ENCODE measurements around the gene ELL2.
"Not testable (repeated sequence)": the region's sequence is repeated elsewhere in the genome, so short reads cannot be mapped to it uniquely, and the experiment has no call there.

Gene ELL2

GRCh38 chr5:95853490-95853889, 108.2 kb downstream of the ELL2 start:
- Mint-ChIP-seq H3K4me3 (no peak overlapping the region), H3K27me3 (no peaks in the 10 kb centered on the region), H3K9me3 (no peaks in the 10 kb centered on the region), H3K36me3 (ENCODE audit: insufficient read depth) (no peaks in the 10 kb centered on the region), H3K4me1 (ENCODE audit: low read depth in 2 of 2) (no peaks in the 10 kb centered on the region), H3K27ac (no peak overlapping the region)
- no peak for DNase-seq
- ATAC-seq (replicated peaks), result no peak

- H3K27ac Mint-ChIP-seq, result no peak overlapping the region
- H3K9me3 Mint-ChIP-seq, result no peaks in the 10 kb centered on the region
- no peak for ATAC-seq (replicated peaks)
- DNase-seq, result no peak
- H3K4me3 Mint-ChIP-seq, result no peak overlapping the region
- H3K36me3 Mint-ChIP-seq (ENCODE audit: insufficient read depth), result no peaks in the 10 kb centered on the region
- H3K27me3 Mint-ChIP-seq, result no peaks in the 10 kb centered on the region
- H3K4me1 Mint-ChIP-seq (ENCODE audit: low read depth in 2 of 2), result no peaks in the 10 kb centered on the region
Observed at GRCh38 chr5:95852567-95852966, 109.1 kb downstream of the ELL2 start.

GRCh38 chr5:95851141-95851540, 110.5 kb downstream of the ELL2 start:
- H3K4me1 Mint-ChIP-seq (ENCODE audit: low read depth in 2 of 2); H3K4me3 Mint-ChIP-seq; ATAC-seq (replicated peaks); DNase-seq; H3K36me3 Mint-ChIP-seq (ENCODE audit: insufficient read depth); H3K9me3 Mint-ChIP-seq; H3K27me3 Mint-ChIP-seq; H3K27ac Mint-ChIP-seq: not testable (repeated sequence)

- Mint-ChIP-seq H3K4me3 (no peak overlapping the region), H3K36me3 (ENCODE audit: insufficient read depth) (no peaks in the 10 kb centered on the region), H3K27ac (no peak overlapping the region), H3K9me3 (no peaks in the 10 kb centered on the region), H3K4me1 (ENCODE audit: low read depth in 2 of 2) (peaks cover 0 to 2% of the 10 kb centered on the region in 2 donors), H3K27me3 (no peaks in the 10 kb centered on the region)
- DNase-seq (no peak), ATAC-seq (replicated peaks) (no peak)
Observed at GRCh38 chr5:95850391-95850894, 111.2 kb downstream of the ELL2 start.

GRCh38 chr5:95848701-95849100, 113.0 kb downstream of the ELL2 start:
- no peak overlapping the region for H3K27ac Mint-ChIP-seq
- DNase-seq (no peak), ATAC-seq (replicated peaks) (no peak)
- no peaks in the 10 kb centered on the region for H3K27me3 Mint-ChIP-seq
- H3K4me3 Mint-ChIP-seq, result no peak overlapping the region
- no peaks in the 10 kb centered on the region for H3K36me3 Mint-ChIP-seq (ENCODE audit: insufficient read depth)
- H3K4me1 Mint-ChIP-seq (ENCODE audit: low read depth in 2 of 2), result peaks cover 0 to 2% of the 10 kb centered on the region in 2 donors
- no peaks in the 10 kb centered on the region for H3K9me3 Mint-ChIP-seq

GRCh38 chr5:95847261-95847592, 114.4 kb downstream of the ELL2 start:
- peaks cover 3% of the 10 kb centered on the region for H3K36me3 Mint-ChIP-seq (ENCODE audit: insufficient read depth)
- H3K4me1 Mint-ChIP-seq (ENCODE audit: low read depth in 2 of 2), result peaks cover 13% of the 10 kb centered on the region in 2 donors
- no peak overlapping the region for H3K27ac Mint-ChIP-seq
- no peak for DNase-seq
- no peaks in the 10 kb centered on the region for H3K9me3 Mint-ChIP-seq
- H3K27me3 Mint-ChIP-seq, result no peaks in the 10 kb centered on the region
- no peak for ATAC-seq (replicated peaks)
- H3K4me3 Mint-ChIP-seq, result no peak overlapping the region

- H3K4me3 Mint-ChIP-seq, result no peak overlapping the region
- H3K36me3 Mint-ChIP-seq (ENCODE audit: insufficient read depth), result peaks cover 3% of the 10 kb centered on the region
- no peak overlapping the region for H3K27ac Mint-ChIP-seq
- H3K4me1 Mint-ChIP-seq (ENCODE audit: low read depth in 2 of 2), result peaks cover 13% of the 10 kb centered on the region in 2 donors
- H3K27me3 Mint-ChIP-seq, result no peaks in the 10 kb centered on the region
- DNase-seq (peak; percentile 57 to 68 (median 64)), ATAC-seq (replicated peaks) (peak; percentile 71)
- no peaks in the 10 kb centered on the region for H3K9me3 Mint-ChIP-seq
Observed at GRCh38 chr5:95846554-95847260, 114.9 kb downstream of the ELL2 start.

- no peak overlapping the region for H3K27ac Mint-ChIP-seq
Observed at GRCh38 chr5:95845391-95845790, 116.3 kb downstream of the ELL2 start.

GRCh38 chr5:95843733-95844223, 117.9 kb downstream of the ELL2 start:
- ATAC-seq (replicated peaks) (no peak), DNase-seq (no peak)
- Mint-ChIP-seq H3K36me3 (ENCODE audit: insufficient read depth) (peaks cover 3% of the 10 kb centered on the region), H3K4me3 (peak overlapping the region in 1 of 2 donors; percentile 69), H3K4me1 (ENCODE audit: low read depth in 2 of 2) (peaks cover 13 to 15% of the 10 kb centered on the region in 2 donors), H3K27ac (peak overlapping the region in 1 of 2 donors; percentile 90), H3K27me3 (no peaks in the 10 kb centered on the region), H3K9me3 (no peaks in the 10 kb centered on the region)

More at GRCh38 chr5:95845391-95845790, 116.3 kb downstream of the ELL2 start:
- DNase-seq (no peak), ATAC-seq (replicated peaks) (no peak)
- no peaks in the 10 kb centered on the region for H3K27me3 Mint-ChIP-seq
- H3K36me3 Mint-ChIP-seq (ENCODE audit: insufficient read depth), result peaks cover 3% of the 10 kb centered on the region
- H3K4me1 Mint-ChIP-seq (ENCODE audit: low read depth in 2 of 2), result peaks cover 13% of the 10 kb centered on the region in 2 donors
- H3K9me3 Mint-ChIP-seq, result no peaks in the 10 kb centered on the region
- H3K4me3 Mint-ChIP-seq, result no peak overlapping the region

- Mint-ChIP-seq H3K4me3 (peak overlapping the region; percentile 47 to 69), H3K27ac (peak overlapping the region; percentile 59 to 90), H3K9me3 (no peaks in the 10 kb centered on the region), H3K27me3 (no peaks in the 10 kb centered on the region), H3K36me3 (ENCODE audit: insufficient read depth) (peaks cover 6% of the 10 kb centered on the region), H3K4me1 (ENCODE audit: low read depth in 2 of 2) (peaks cover 13 to 18% of the 10 kb centered on the region in 2 donors)
- peak; percentile 80 for ATAC-seq (replicated peaks)
- peak; percentile 17 to 34 (median 30) for DNase-seq
Observed at GRCh38 chr5:95842854-95843544, 118.7 kb downstream of the ELL2 start.

- no peak for ATAC-seq (replicated peaks)
- peaks cover 6% of the 10 kb centered on the region for H3K36me3 Mint-ChIP-seq (ENCODE audit: insufficient read depth)
- no peaks in the 10 kb centered on the region for H3K27me3 Mint-ChIP-seq
- no peaks in the 10 kb centered on the region for H3K9me3 Mint-ChIP-seq
- peaks cover 18 to 19% of the 10 kb centered on the region in 2 donors for H3K4me1 Mint-ChIP-seq (ENCODE audit: low read depth in 2 of 2)
- H3K4me3 Mint-ChIP-seq, result peak overlapping the region in 1 of 2 donors; percentile 47
- DNase-seq, result no peak
- H3K27ac Mint-ChIP-seq, result peak overlapping the region in 1 of 2 donors; percentile 90
Observed at GRCh38 chr5:95841914-95842812, 119.5 kb downstream of the ELL2 start.

- ATAC-seq (replicated peaks), result no peak
Observed at GRCh38 chr5:95840956-95841705, 120.5 kb downstream of the ELL2 start.

More at GRCh38 chr5:95840956-95841705, 120.5 kb downstream of the ELL2 start:
- Mint-ChIP-seq H3K36me3 (ENCODE audit: insufficient read depth) (peaks cover 6% of the 10 kb centered on the region), H3K27ac (peak overlapping the region in 1 of 2 donors; percentile 5), H3K4me3 (no peak overlapping the region), H3K4me1 (ENCODE audit: low read depth in 2 of 2) (peaks cover 20 to 25% of the 10 kb centered on the region in 2 donors), H3K9me3 (no peaks in the 10 kb centered on the region), H3K27me3 (no peaks in the 10 kb centered on the region)
- DNase-seq, result no peak

Measured in effector memory CD8-positive, alpha-beta T cell (primary cell).